PC-9 (cell line): ENCODE results near the gene BCAR3. TPM values are rescaled to one million over a fixed set of nuclear protein-coding genes. Genes with fewer than 3 reads are reported as not detected.

Source experiments
- BruUV-seq: library from RNA; stranded (reverse); fragments of 400-500 nt; replicated peaks from 2 replicates; lab custom pipeline; 2021; lab: Mats Ljungman, UMichigan
- CTCF ChIA-PET: fragments of 300-600 bp; sonication (Branson Sonifier 250); formaldehyde crosslinking; loops from one replicate; lab custom pipeline; 2022; ENCODE audit warnings: antibody characterized with exemption; lab: Charles Lee
- POLR2A ChIA-PET: fragments of 300-600 bp; sonication (Branson Sonifier 250); formaldehyde crosslinking; loops from one replicate; lab custom pipeline; 2022; ENCODE audit warnings: antibody characterized with exemption; ENCODE audit not compliant: unreplicated experiment; lab: Charles Lee
- DNase-seq, 2 experiments: peaks; one replicate each; pipeline versions ENCODE4 v3.0.0 to v3.0.0-alpha.2; 2015 to 2022; ENCODE audit warnings: mixed read lengths in 1 of 2
- H2AFZ ChIP-seq: fragments of 200-600 bp; sonication (generic); 2 replicates; pipeline ENCODE4 v1.8.1; 2017; ENCODE audit warnings: antibody characterized with exemption
- H3F3A ChIP-seq: fragments of 200-600 bp; sonication (generic); 2 replicates; pipeline ENCODE4 v1.8.1; 2017; ENCODE audit warnings: antibody characterized with exemption, mild to moderate bottlenecking, low read depth; ENCODE audit not compliant: insufficient read depth
- H3K27ac ChIP-seq: fragments of 200-600 bp; sonication (generic); 2 replicates; pipeline ENCODE4 v1.6.1; 2016; ENCODE audit warnings: mixed run types
- H3K27me3 ChIP-seq: fragments of 200-600 bp; sonication (generic); 2 replicates; pipeline ENCODE4 v1.6.1; 2016; ENCODE audit warnings: low read depth, mixed run types; ENCODE audit not compliant: insufficient read depth
- H3K36me3 ChIP-seq: fragments of 200-600 bp; sonication (generic); 2 replicates; pipeline ENCODE4 v1.6.1; 2016; ENCODE audit warnings: low read depth, mixed run types
- H3K4me1 ChIP-seq: fragments of 200-600 bp; sonication (generic); replicated peaks from 2 replicates; pipeline ENCODE4 v1.6.1; 2016; ENCODE audit warnings: mixed run types; ENCODE audit not compliant: insufficient read depth
- H3K4me2 ChIP-seq: fragments of 200-600 bp; sonication (generic); 2 replicates; pipeline ENCODE4 v1.6.1; 2017; ENCODE audit warnings: mixed run types
- H3K4me3 ChIP-seq: fragments of 200-600 bp; sonication (generic); 2 replicates; pipeline ENCODE4 v1.6.1; 2016; ENCODE audit warnings: mixed run types
- H3K79me2 ChIP-seq: fragments of 200-600 bp; sonication (generic); 2 replicates; pipeline ENCODE4 v1.6.1; 2017; ENCODE audit warnings: low read depth, mixed run types
- H3K9me2 ChIP-seq: fragments of 200-600 bp; sonication (generic); 2 replicates; pipeline ENCODE4 v1.8.1; 2017; ENCODE audit warnings: mild to moderate bottlenecking; ENCODE audit not compliant: insufficient read depth
- H3K9me3 ChIP-seq: fragments of 200-600 bp; sonication (generic); 2 replicates; pipeline ENCODE4 v1.8.1; 2016; ENCODE audit warnings: low read depth; ENCODE audit not compliant: insufficient read depth
- H4K20me1 ChIP-seq: fragments of 200-600 bp; sonication (generic); 2 replicates; pipeline ENCODE4 v1.8.1; 2017; ENCODE audit not compliant: insufficient read depth
- EZH2 ChIP-seq: fragments of 200-600 bp; sonication (generic); IDR thresholded peaks from 2 replicates; pipeline ENCODE4 v1.8.0; 2017; ENCODE audit warnings: antibody characterized with exemption, low read depth
- intact Hi-C: fragments of 100-400 bp; cut with micrococcal nuclease; formaldehyde crosslinking; loops from one replicate; pipeline ENCODE4 v1.10.0; 2022; ENCODE audit not compliant: unreplicated experiment
- total RNA-seq: library from RNA; stranded (reverse); gene quantifications from 2 replicates; pipeline ENCODE4 v1.2.3, GENCODE V29; 2021
- TF ChIP-seq, protein P1 (sequence below): fragments of 200-600 bp; sonication (generic); conservative IDR thresholded peaks from 2 replicates; pipeline ENCODE4 v1.6.1; 2017; ENCODE audit warnings: mixed run types, antibody characterized with exemption, mild to moderate bottlenecking, moderate library complexity

BCAR3 gene
- total RNA-seq, 1 experiment from 2014 or later = 70.0 TPM

DNA sequence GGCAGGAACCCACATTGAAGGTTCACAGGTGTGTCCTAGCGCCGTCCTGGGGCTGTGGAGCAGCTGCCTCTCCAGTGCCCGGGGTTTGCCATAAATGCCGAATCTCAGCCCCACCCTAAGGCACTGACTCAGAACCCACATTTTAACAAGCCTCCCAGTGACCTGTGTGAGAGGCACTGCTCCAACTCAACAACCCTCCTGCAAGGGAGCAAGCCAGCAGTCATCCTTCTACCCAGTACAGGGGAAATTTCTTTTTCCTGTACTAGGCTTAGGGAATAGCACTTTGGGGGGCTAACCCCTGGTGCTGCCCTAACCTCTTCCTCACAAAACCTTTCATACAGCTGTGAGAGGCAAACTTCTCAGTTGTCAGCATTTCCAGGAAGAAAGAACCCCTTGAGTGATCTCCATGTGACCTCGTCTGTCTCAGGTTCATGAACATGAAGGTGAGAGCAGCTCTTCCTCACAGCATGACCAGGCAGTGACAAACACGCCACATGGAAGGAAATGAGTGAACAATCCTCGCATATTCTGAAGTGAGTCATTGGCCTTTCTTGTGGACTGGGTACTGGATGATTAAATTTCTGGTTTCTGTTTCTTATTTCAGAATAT, 11.4 kb upstream of the BCAR3 start:
- Histone ChIP-seq H3K36me3 (no peaks in the 10 kb centered on the region), H3K4me2 (peak overlapping the region; percentile 83), H3K4me3 (peak overlapping the region; percentile 43), H3K27ac (peak overlapping the region; percentile 99), H3F3A (peaks cover 62% of the 10 kb centered on the region), H3K9me3 (no peaks in the 10 kb centered on the region), H4K20me1 (no peaks in the 10 kb centered on the region), H3K27me3 (no peaks in the 10 kb centered on the region), H3K79me2 (peaks cover 69% of the 10 kb centered on the region), H3K4me1 (peaks cover 75% of the 10 kb centered on the region), H2AFZ (no peak overlapping the region), H3K9me2 (no peaks in the 10 kb centered on the region)
- TF ChIP-seq, protein P1, sequence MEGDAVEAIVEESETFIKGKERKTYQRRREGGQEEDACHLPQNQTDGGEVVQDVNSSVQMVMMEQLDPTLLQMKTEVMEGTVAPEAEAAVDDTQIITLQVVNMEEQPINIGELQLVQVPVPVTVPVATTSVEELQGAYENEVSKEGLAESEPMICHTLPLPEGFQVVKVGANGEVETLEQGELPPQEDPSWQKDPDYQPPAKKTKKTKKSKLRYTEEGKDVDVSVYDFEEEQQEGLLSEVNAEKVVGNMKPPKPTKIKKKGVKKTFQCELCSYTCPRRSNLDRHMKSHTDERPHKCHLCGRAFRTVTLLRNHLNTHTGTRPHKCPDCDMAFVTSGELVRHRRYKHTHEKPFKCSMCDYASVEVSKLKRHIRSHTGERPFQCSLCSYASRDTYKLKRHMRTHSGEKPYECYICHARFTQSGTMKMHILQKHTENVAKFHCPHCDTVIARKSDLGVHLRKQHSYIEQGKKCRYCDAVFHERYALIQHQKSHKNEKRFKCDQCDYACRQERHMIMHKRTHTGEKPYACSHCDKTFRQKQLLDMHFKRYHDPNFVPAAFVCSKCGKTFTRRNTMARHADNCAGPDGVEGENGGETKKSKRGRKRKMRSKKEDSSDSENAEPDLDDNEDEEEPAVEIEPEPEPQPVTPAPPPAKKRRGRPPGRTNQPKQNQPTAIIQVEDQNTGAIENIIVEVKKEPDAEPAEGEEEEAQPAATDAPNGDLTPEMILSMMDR = no peak
- intact Hi-C loops = loop anchor here (1.0 to 2.0 kb wide), 2 partner anchors 45 to 66 kb away; no protein-coding TSS in a partner anchor
- no TSS peak for BruUV-seq
- DNase-seq = peak; percentile 74 to 98
- ChIA-PET CTCF (interaction anchor here (0.9 to 1.0 kb wide), 2 partner anchors 121 to 152 kb away, joined by 4 to 11 read pairs; no protein-coding TSS in a partner anchor), POLR2A (interaction anchor here (0.6 to 2.4 kb wide), 6 partner anchors 9 to 120 kb away, joined by 3 to 16 read pairs (median 7); partner anchors contain the start of gene BCAR3)

DNA sequence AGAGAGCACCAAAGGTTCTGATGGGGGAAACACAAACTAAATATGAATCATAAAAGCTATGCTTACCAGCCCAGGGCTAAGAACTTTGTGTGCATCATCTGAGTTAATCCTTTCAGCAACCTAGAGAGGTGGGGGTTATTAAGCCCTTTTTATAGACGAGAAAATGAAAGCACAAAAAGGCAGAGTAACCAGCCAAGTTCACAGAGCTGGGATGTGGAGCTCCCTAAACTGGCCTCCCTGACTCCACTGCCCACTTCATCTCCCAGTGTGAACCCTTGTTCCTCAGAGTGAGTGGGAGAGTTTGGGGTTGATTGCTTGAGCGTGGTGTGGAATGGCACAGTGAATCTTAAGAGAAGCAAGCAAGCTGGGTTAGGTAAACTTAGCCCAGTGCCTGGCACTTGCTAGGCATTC, 10.8 kb upstream of the BCAR3 start:
- Histone ChIP-seq H2AFZ (no peak overlapping the region), H3K79me2 (peaks cover 75% of the 10 kb centered on the region), H3K9me2 (no peaks in the 10 kb centered on the region), H3F3A (peaks cover 69% of the 10 kb centered on the region), H3K4me2 (peak overlapping the region; percentile 83), H3K9me3 (no peaks in the 10 kb centered on the region), H3K27me3 (no peaks in the 10 kb centered on the region), H3K4me3 (peak overlapping the region; percentile 43; the same call in 1 of the 2 replicates), H3K36me3 (no peaks in the 10 kb centered on the region), H4K20me1 (no peaks in the 10 kb centered on the region), H3K4me1 (peaks cover 81% of the 10 kb centered on the region), H3K27ac (peak overlapping the region; percentile 99)
- CTCF ChIA-PET = interaction anchor here (0.7 to 1.0 kb wide), 3 partner anchors 122 to 674 kb away, joined by 3 to 11 read pairs (median 4); no protein-coding TSS in a partner anchor
- POLR2A ChIA-PET = interaction anchor here (0.5 to 2.4 kb wide), 7 partner anchors 10 to 121 kb away, joined by 4 to 16 read pairs (median 7); partner anchors contain the start of gene BCAR3
- intact Hi-C loops = loop anchor here (2.0 kb wide), 1 partner anchor 66 kb away; no protein-coding TSS in a partner anchor
- peak in 1 of 2 experiments; percentile 79 for DNase-seq
- TF ChIP-seq EZH2 = no peak
- TF ChIP-seq, protein P1 = no peak
- no TSS peak for BruUV-seq

DNA sequence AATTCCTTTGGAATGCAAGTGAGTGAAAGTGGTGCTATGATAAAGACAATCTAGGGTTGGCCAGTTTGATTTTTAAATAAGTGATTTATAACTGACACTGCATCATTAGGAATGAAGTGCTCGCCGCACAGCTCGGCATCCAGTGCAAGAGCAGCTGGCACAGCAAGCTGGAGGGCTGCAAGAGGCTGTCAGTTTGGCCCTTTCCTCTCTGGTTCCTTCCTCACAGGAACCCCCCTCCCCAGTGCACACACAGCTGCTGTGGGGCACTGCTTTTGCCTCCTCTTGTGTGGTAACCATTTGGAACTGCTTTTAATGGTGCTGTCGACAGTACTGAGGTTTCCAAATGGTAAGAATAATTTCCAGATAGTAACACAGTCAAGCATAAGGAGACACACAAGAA, 10.4 kb upstream of the BCAR3 start:
- no peak overlapping the region for H2AFZ ChIP-seq
- ChIA-PET POLR2A (interaction anchor here (0.5 to 2.4 kb wide), 4 partner anchors 11 to 121 kb away, joined by 5 to 16 read pairs (median 6); partner anchors contain the start of gene BCAR3), CTCF (interaction anchor here (0.7 to 1.0 kb wide), 3 partner anchors 122 to 674 kb away, joined by 3 to 11 read pairs (median 4); no protein-coding TSS in a partner anchor)
- H3K27me3 ChIP-seq = no peaks in the 10 kb centered on the region
- H3K4me3 ChIP-seq = peak overlapping the region; percentile 43; the same call in 1 of the 2 replicates
- no peaks in the 10 kb centered on the region for H3K36me3 ChIP-seq
- DNase-seq = no peak
- no peaks in the 10 kb centered on the region for H3K9me2 ChIP-seq
- H3K79me2 ChIP-seq = peaks cover 73% of the 10 kb centered on the region
- H4K20me1 ChIP-seq = no peaks in the 10 kb centered on the region
- no TSS peak for BruUV-seq
- H3K4me1 ChIP-seq = peaks cover 86% of the 10 kb centered on the region
- peaks cover 73% of the 10 kb centered on the region for H3F3A ChIP-seq
- H3K9me3 ChIP-seq = no peaks in the 10 kb centered on the region
- H3K27ac ChIP-seq = peak overlapping the region; percentile 99
- TF ChIP-seq EZH2 = no peak
- TF ChIP-seq, protein P1 = no peak
- H3K4me2 ChIP-seq = peak overlapping the region; percentile 83
- intact Hi-C loops = loop anchor here (2.0 kb wide), 1 partner anchor 67 kb away; no protein-coding TSS in a partner anchor
